Measurements from ENCODE around the gene PDZRN4.

Gene PDZRN4

GRCh38 chr12:41479426-41479825 is 291.3 kb downstream of the PDZRN4 start:
- Histone ChIP-seq H3K4me3 (ENCODE audit: insufficient read depth, low read depth, low read length) (no peak overlapping the region), H3K36me3 (ENCODE audit: control insufficient read depth, insufficient read depth, low read length) (no peaks in the 10 kb centered on the region), H3K27me3 (ENCODE audit: control insufficient read depth, insufficient read depth, low read length, poor library complexity, severe bottlenecking) (no peaks in the 10 kb centered on the region), H3K4me1 (ENCODE audit: control insufficient read depth, insufficient read depth, low read length) (no peaks in the 10 kb centered on the region), H3K27ac (ENCODE audit: insufficient read depth, low read depth, low read length, poor library complexity, severe bottlenecking) (no peak overlapping the region), H3K9me3 (ENCODE audit: control insufficient read depth, low read length) (no peaks in the 10 kb centered on the region)
- 67 to 82% methylated on average over 2 of the region's 2 CpGs for WGBS, 2 experiments

DNA sequence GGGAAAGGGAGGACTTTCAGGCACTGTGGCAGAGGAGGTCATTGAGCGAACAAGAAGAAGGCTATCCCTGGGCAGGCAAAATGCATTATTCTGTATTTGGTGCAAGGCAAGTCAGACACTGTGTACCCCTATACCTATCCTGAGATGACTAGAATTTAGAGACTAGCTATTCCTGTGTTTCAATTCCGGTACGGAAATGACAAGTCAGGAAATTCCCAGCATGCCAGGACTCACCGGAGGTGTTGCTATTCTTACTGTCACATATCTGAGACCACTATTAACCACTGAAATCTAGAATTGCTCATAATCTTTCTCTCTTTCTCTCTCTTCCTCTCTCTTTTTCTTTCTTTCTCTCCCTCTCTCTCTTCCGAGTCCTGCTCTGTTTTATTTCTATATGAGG is 297.1 kb downstream of the PDZRN4 start:
- WGBS, 2 experiments, result 91 to 93% methylated on average over 4 of the region's 5 CpGs
- Histone ChIP-seq H3K9me3 (ENCODE audit: control insufficient read depth, low read length) (no peaks in the 10 kb centered on the region), H3K4me3 (ENCODE audit: insufficient read depth, low read depth, low read length) (no peak overlapping the region), H3K27ac (ENCODE audit: insufficient read depth, low read depth, low read length, poor library complexity, severe bottlenecking) (no peak overlapping the region), H3K27me3 (ENCODE audit: control insufficient read depth, insufficient read depth, low read length, poor library complexity, severe bottlenecking) (no peaks in the 10 kb centered on the region), H3K4me1 (ENCODE audit: control insufficient read depth, insufficient read depth, low read length) (no peaks in the 10 kb centered on the region), H3K36me3 (ENCODE audit: control insufficient read depth, insufficient read depth, low read length) (no peaks in the 10 kb centered on the region)

DNA sequence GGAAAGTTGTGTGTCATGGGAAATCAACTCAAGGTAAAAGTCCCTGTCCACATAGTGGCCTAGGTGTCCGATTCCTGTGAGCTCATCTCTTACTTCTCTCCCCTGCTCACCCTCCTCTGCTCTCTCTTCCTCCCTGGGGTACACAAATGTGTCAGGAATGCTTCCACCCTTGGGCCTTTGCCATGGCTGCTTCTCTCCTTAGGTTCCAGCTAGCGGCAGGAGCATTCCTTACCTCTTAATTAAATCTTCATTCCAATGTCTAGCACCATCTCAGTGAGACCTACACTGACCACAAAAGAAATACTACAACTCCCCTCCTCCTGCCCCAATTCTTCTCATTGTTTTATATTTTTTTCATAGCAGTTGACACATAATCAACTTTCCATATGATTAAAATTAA is 298.6 kb downstream of the PDZRN4 start:
- H3K4me1 ChIP-seq (ENCODE audit: control insufficient read depth, insufficient read depth, low read length), result no peaks in the 10 kb centered on the region
- 86 to 92% methylated on average over 2 of the region's 2 CpGs for WGBS, 2 experiments

GRCh38 chr12:41496009-41496408 is 307.9 kb downstream of the PDZRN4 start:
- H3K4me1 ChIP-seq (ENCODE audit: control insufficient read depth, insufficient read depth, low read length), result no peaks in the 10 kb centered on the region
- no peaks in the 10 kb centered on the region for H3K36me3 ChIP-seq (ENCODE audit: control insufficient read depth, insufficient read depth, low read length)
- H3K4me3 ChIP-seq (ENCODE audit: insufficient read depth, low read depth, low read length), result no peak overlapping the region
- no peak overlapping the region for H3K27ac ChIP-seq (ENCODE audit: insufficient read depth, low read depth, low read length, poor library complexity, severe bottlenecking)
- WGBS, 2 experiments, result 89 to 90% methylated on average over 3 to 4 of the region's 4 CpGs
- H3K9me3 ChIP-seq (ENCODE audit: control insufficient read depth, low read length), result no peaks in the 10 kb centered on the region
- no peaks in the 10 kb centered on the region for H3K27me3 ChIP-seq (ENCODE audit: control insufficient read depth, insufficient read depth, low read length, poor library complexity, severe bottlenecking)

More for the DNA sequence above, 298.6 kb downstream of the PDZRN4 start:
- H3K4me3 ChIP-seq (ENCODE audit: insufficient read depth, low read depth, low read length), result no peak overlapping the region
- H3K27ac ChIP-seq (ENCODE audit: insufficient read depth, low read depth, low read length, poor library complexity, severe bottlenecking), result no peak overlapping the region
- no peaks in the 10 kb centered on the region for H3K27me3 ChIP-seq (ENCODE audit: control insufficient read depth, insufficient read depth, low read length, poor library complexity, severe bottlenecking)
- H3K36me3 ChIP-seq (ENCODE audit: control insufficient read depth, insufficient read depth, low read length), result no peaks in the 10 kb centered on the region
- H3K9me3 ChIP-seq (ENCODE audit: control insufficient read depth, low read length), result no peaks in the 10 kb centered on the region

DNA sequence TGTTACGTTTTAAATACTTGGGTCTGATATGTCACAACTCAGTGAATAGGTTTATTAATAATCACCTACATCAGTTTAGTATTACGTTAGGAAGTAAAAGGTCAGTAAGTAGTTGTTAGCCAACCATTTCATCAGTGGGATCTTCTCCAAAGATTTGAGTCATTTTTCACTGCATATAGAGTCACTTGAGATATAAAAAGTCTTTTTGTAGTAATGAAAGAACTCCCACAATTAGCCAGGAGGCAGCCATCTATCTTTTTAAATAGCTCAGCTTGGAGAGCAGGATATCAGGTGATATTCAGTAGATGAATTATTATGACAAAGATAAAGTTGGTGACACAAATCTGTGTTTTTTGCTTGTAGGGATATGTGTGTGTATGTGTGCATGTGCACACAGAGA is 309.3 kb downstream of the PDZRN4 start:
- H3K27ac ChIP-seq (ENCODE audit: insufficient read depth, low read depth, low read length, poor library complexity, severe bottlenecking), result no peak overlapping the region
- no peaks in the 10 kb centered on the region for H3K27me3 ChIP-seq (ENCODE audit: control insufficient read depth, insufficient read depth, low read length, poor library complexity, severe bottlenecking)
- H3K36me3 ChIP-seq (ENCODE audit: control insufficient read depth, insufficient read depth, low read length), result no peaks in the 10 kb centered on the region
- no peaks in the 10 kb centered on the region for H3K9me3 ChIP-seq (ENCODE audit: control insufficient read depth, low read length)
- 100% methylated on average over 1 of the region's 2 CpGs; no CpG with 5 or more reads in 1 of the 2 experiments for WGBS, 2 experiments
- H3K4me3 ChIP-seq (ENCODE audit: insufficient read depth, low read depth, low read length), result no peak overlapping the region
- H3K4me1 ChIP-seq (ENCODE audit: control insufficient read depth, insufficient read depth, low read length), result no peaks in the 10 kb centered on the region

- Histone ChIP-seq H3K4me1 (ENCODE audit: control insufficient read depth, insufficient read depth, low read length) (no peaks in the 10 kb centered on the region), H3K4me3 (ENCODE audit: insufficient read depth, low read depth, low read length) (no peak overlapping the region), H3K36me3 (ENCODE audit: control insufficient read depth, insufficient read depth, low read length) (no peaks in the 10 kb centered on the region), H3K9me3 (ENCODE audit: control insufficient read depth, low read length) (no peaks in the 10 kb centered on the region), H3K27ac (ENCODE audit: insufficient read depth, low read depth, low read length, poor library complexity, severe bottlenecking) (no peak overlapping the region), H3K27me3 (ENCODE audit: control insufficient read depth, insufficient read depth, low read length, poor library complexity, severe bottlenecking) (no peaks in the 10 kb centered on the region)
- WGBS, 2 experiments, result 91 to 97% methylated on average over 6 of the region's 6 CpGs
These were observed 316.9 kb downstream of the PDZRN4 start for GRCh38 chr12:41504976-41505375.

GRCh38 chr12:41507286-41507685 is 319.2 kb downstream of the PDZRN4 start:
- Histone ChIP-seq H3K9me3 (ENCODE audit: control insufficient read depth, low read length) (no peaks in the 10 kb centered on the region), H3K27ac (ENCODE audit: insufficient read depth, low read depth, low read length, poor library complexity, severe bottlenecking) (no peak overlapping the region), H3K4me1 (ENCODE audit: control insufficient read depth, insufficient read depth, low read length) (no peaks in the 10 kb centered on the region), H3K27me3 (ENCODE audit: control insufficient read depth, insufficient read depth, low read length, poor library complexity, severe bottlenecking) (no peaks in the 10 kb centered on the region), H3K36me3 (ENCODE audit: control insufficient read depth, insufficient read depth, low read length) (no peaks in the 10 kb centered on the region), H3K4me3 (ENCODE audit: insufficient read depth, low read depth, low read length) (no peak overlapping the region)
- WGBS, 2 experiments, result 92 to 95% methylated on average over 3 of the region's 3 CpGs

DNA sequence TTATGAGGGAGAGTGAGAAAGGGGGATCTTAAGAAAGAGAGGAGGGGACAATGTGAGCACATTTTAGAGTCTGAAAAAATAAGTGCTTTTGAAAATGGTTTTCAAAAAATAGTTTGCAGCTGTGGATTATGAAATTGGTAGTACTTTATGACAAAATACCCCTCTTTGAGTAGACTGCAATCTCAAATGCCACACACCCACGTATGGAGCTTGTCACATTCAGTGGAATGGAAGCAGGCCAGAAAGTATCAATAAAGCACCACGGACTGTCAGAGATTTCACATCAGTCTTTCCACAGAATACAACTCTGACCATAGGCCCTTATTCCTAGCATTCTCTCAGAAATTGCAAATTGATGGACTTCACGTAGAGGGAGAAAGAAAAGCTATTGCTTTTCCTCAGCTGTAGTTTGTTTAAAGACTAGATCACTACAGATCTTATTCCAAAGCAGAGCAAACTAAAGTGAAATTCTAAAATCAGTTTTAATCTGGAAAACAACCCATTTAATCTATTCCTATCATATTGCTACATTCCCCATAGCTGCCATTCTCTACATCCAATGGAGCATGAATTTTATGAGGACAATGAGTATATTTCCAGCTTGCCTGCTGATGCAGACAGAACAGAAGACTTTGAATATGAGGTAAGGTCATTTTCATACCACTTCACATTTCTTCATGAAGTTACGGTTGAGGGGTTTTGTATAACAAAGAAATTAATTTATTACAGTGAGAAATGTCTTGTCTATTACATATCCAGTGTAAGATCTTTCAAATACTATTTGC is 321.3 kb downstream of the PDZRN4 start:
- H3K27ac ChIP-seq (ENCODE audit: insufficient read depth, low read depth, low read length, poor library complexity, severe bottlenecking), result no peak overlapping the region
- 86 to 87% methylated on average over 3 of the region's 4 CpGs for WGBS, 2 experiments

DNA sequence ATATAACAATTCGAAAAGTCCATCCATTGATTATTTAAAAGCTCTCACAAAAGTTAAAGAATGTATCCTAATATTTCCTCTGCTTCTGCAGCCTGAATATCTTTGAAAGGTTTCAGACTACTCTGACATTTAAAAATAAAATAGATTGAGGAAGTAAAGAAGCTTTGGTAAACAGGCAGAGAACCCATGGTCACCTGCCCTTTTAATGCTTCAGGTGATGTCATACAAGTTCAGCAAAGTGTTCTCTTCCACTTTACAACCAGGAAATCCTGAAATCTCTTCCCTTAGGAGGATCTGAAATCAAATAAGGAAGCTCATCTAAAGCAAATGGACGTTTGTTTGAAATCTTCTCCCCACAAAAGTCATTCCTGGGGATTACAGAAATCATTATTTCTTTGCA is 322.4 kb downstream of the PDZRN4 start:
- WGBS, 2 experiments, result 75 to 100% methylated on average over 1 of the region's 2 CpGs
- H3K36me3 ChIP-seq (ENCODE audit: control insufficient read depth, insufficient read depth, low read length), result no peaks in the 10 kb centered on the region
- H3K4me3 ChIP-seq (ENCODE audit: insufficient read depth, low read depth, low read length), result no peak overlapping the region
- H3K4me1 ChIP-seq (ENCODE audit: control insufficient read depth, insufficient read depth, low read length), result no peaks in the 10 kb centered on the region
- H3K27ac ChIP-seq (ENCODE audit: insufficient read depth, low read depth, low read length, poor library complexity, severe bottlenecking), result no peak overlapping the region
- H3K27me3 ChIP-seq (ENCODE audit: control insufficient read depth, insufficient read depth, low read length, poor library complexity, severe bottlenecking), result no peaks in the 10 kb centered on the region
- no peaks in the 10 kb centered on the region for H3K9me3 ChIP-seq (ENCODE audit: control insufficient read depth, low read length)

More for the DNA sequence above, 321.3 kb downstream of the PDZRN4 start:
- H3K4me3 ChIP-seq (ENCODE audit: insufficient read depth, low read depth, low read length), result no peak overlapping the region
- H3K27me3 ChIP-seq (ENCODE audit: control insufficient read depth, insufficient read depth, low read length, poor library complexity, severe bottlenecking), result no peaks in the 10 kb centered on the region
- H3K36me3 ChIP-seq (ENCODE audit: control insufficient read depth, insufficient read depth, low read length), result no peaks in the 10 kb centered on the region
- no peaks in the 10 kb centered on the region for H3K4me1 ChIP-seq (ENCODE audit: control insufficient read depth, insufficient read depth, low read length)
- no peaks in the 10 kb centered on the region for H3K9me3 ChIP-seq (ENCODE audit: control insufficient read depth, low read length)

DNA sequence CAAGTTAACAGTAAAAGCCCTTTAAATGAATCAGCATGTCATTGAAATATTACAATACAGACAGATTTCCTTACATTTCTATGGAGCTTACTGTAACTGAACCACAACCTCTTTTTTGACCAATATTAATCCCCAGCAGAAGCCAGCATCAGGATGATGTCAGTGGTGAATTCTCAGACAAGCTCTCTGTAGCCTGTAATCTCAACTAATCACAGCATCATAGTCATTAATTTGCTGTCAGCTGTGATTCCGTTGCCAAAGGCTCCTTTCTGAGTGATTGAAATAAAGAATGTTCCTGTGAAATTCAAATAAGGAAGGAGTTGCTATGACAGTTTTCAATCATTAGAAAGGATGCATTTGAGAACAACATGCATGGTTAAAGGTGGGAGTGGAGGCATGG is 323.1 kb downstream of the PDZRN4 start:
- H3K4me3 ChIP-seq (ENCODE audit: insufficient read depth, low read depth, low read length), result no peak overlapping the region
- no peaks in the 10 kb centered on the region for H3K4me1 ChIP-seq (ENCODE audit: control insufficient read depth, insufficient read depth, low read length)
- no peaks in the 10 kb centered on the region for H3K36me3 ChIP-seq (ENCODE audit: control insufficient read depth, insufficient read depth, low read length)
- H3K9me3 ChIP-seq (ENCODE audit: control insufficient read depth, low read length), result no peaks in the 10 kb centered on the region
- 93 to 94% methylated on average over 1 of the region's 1 CpG for WGBS, 2 experiments
- no peak overlapping the region for H3K27ac ChIP-seq (ENCODE audit: insufficient read depth, low read depth, low read length, poor library complexity, severe bottlenecking)
- H3K27me3 ChIP-seq (ENCODE audit: control insufficient read depth, insufficient read depth, low read length, poor library complexity, severe bottlenecking), result no peaks in the 10 kb centered on the region

Measured in ectodermal cell (in vitro differentiated cells).